ENCODE data around the gene RXRA.

DNA sequence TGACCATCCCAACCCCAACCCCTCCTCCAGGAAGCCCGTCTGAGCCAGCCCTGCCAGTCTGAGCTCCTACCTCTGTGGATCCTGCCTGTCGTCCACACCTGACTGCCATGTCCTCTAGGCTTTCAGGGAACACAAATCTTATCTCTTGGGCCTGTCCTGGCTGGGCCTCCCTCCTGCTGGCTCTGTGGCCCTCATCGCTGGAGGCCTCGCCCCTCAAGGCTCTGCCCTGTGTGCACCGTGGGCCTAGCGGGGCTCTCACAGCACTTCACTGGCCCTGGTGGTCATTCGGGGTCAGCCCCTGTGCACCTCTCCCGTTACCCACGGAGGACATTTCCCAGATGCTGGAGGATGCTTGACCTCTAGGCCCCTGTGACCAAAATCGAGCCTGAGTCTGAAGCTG is 133.3 kb downstream of the RXRA start:
- TF ChIP-seq SP1 (IDR thresholded peaks at IDR 0.05) (no peak), FOXA1 (IDR thresholded peaks at IDR 0.05) (no peak), FOXM1 (IDR thresholded peaks at IDR 0.05; ENCODE audit: borderline replicate concordance) (no peak), HDGF (IDR thresholded peaks at IDR 0.05; ENCODE audit: borderline replicate concordance) (no peak), ZNF384 (IDR thresholded peaks at IDR 0.05) (no peak), BHLHE40 (IDR thresholded peaks at IDR 0.05; ENCODE audit: borderline replicate concordance) (no peak), ARNT (IDR thresholded peaks at IDR 0.05) (no peak), NFRKB (IDR thresholded peaks at IDR 0.05) (no peak), CTBP1 (IDR thresholded peaks at IDR 0.05; ENCODE audit: borderline replicate concordance) (no peak), TARDBP (IDR thresholded peaks at IDR 0.05) (no peak), LEF1 (IDR thresholded peaks at IDR 0.05; ENCODE audit: borderline replicate concordance) (no peak), L3MBTL2 (conservative IDR thresholded peaks at IDR 0.05) (no peak), SUZ12 (IDR thresholded peaks at IDR 0.05) (no peak)
- TF ChIP-seq, protein P1, sequence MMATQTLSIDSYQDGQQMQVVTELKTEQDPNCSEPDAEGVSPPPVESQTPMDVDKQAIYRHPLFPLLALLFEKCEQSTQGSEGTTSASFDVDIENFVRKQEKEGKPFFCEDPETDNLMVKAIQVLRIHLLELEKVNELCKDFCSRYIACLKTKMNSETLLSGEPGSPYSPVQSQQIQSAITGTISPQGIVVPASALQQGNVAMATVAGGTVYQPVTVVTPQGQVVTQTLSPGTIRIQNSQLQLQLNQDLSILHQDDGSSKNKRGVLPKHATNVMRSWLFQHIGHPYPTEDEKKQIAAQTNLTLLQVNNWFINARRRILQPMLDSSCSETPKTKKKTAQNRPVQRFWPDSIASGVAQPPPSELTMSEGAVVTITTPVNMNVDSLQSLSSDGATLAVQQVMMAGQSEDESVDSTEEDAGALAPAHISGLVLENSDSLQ (IDR thresholded peaks at IDR 0.05) = no peak
